Measurements from ENCODE around the gene RHOJ.

The RHOJ gene

GRCh38 chr14:63180011-63180410 is 24.2 kb upstream of the RHOJ start:
- Histone ChIP-seq H3K27ac (ENCODE audit: low read depth, low read length) (no peak overlapping the region), H3K9ac (ENCODE audit: low read depth, low read length) (no peak overlapping the region), H3K4me3 (ENCODE audit: low read depth, low read length) (no peak overlapping the region), H3K36me3 (ENCODE audit: control insufficient read depth, insufficient read depth, low read length) (no peaks in the 10 kb centered on the region), H3K9me3 (ENCODE audit: control insufficient read depth, insufficient read depth, low read length) (no peaks in the 10 kb centered on the region), H3K27me3 (ENCODE audit: control insufficient read depth, insufficient read depth, low read length) (no peaks in the 10 kb centered on the region), H3K4me1 (ENCODE audit: control insufficient read depth, insufficient read depth, low read length) (no peaks in the 10 kb centered on the region)

GRCh38 chr14:63182968-63183367 is 21.3 kb upstream of the RHOJ start:
- Histone ChIP-seq H3K27ac (ENCODE audit: low read depth, low read length) (no peak overlapping the region), H3K9ac (ENCODE audit: low read depth, low read length) (no peak overlapping the region), H3K27me3 (ENCODE audit: control insufficient read depth, insufficient read depth, low read length) (no peaks in the 10 kb centered on the region), H3K9me3 (ENCODE audit: control insufficient read depth, insufficient read depth, low read length) (no peaks in the 10 kb centered on the region), H3K36me3 (ENCODE audit: control insufficient read depth, insufficient read depth, low read length) (no peaks in the 10 kb centered on the region), H3K4me3 (ENCODE audit: low read depth, low read length) (no peak overlapping the region), H3K4me1 (ENCODE audit: control insufficient read depth, insufficient read depth, low read length) (no peaks in the 10 kb centered on the region)

GRCh38 chr14:63186453-63186852 is 17.8 kb upstream of the RHOJ start:
- no peaks in the 10 kb centered on the region for H3K27me3 ChIP-seq (ENCODE audit: control insufficient read depth, insufficient read depth, low read length)
- no peak overlapping the region for H3K9ac ChIP-seq (ENCODE audit: low read depth, low read length)
- H3K27ac ChIP-seq (ENCODE audit: low read depth, low read length): no peak overlapping the region
- H3K36me3 ChIP-seq (ENCODE audit: control insufficient read depth, insufficient read depth, low read length): no peaks in the 10 kb centered on the region
- no peak overlapping the region for H3K4me3 ChIP-seq (ENCODE audit: low read depth, low read length)
- no peaks in the 10 kb centered on the region for H3K4me1 ChIP-seq (ENCODE audit: control insufficient read depth, insufficient read depth, low read length)
- H3K9me3 ChIP-seq (ENCODE audit: control insufficient read depth, insufficient read depth, low read length): no peaks in the 10 kb centered on the region

- no peaks in the 10 kb centered on the region for H3K36me3 ChIP-seq (ENCODE audit: control insufficient read depth, insufficient read depth, low read length)
- no peak overlapping the region for H3K27ac ChIP-seq (ENCODE audit: low read depth, low read length)
- H3K27me3 ChIP-seq (ENCODE audit: control insufficient read depth, insufficient read depth, low read length): no peaks in the 10 kb centered on the region
- H3K9me3 ChIP-seq (ENCODE audit: control insufficient read depth, insufficient read depth, low read length): peaks cover 3% of the 10 kb centered on the region
- H3K9ac ChIP-seq (ENCODE audit: low read depth, low read length): no peak overlapping the region
- H3K4me1 ChIP-seq (ENCODE audit: control insufficient read depth, insufficient read depth, low read length): no peaks in the 10 kb centered on the region
- no peak overlapping the region for H3K4me3 ChIP-seq (ENCODE audit: low read depth, low read length)
Observed at GRCh38 chr14:63191211-63191610, 13.0 kb upstream of the RHOJ start.

GRCh38 chr14:63192085-63192484 is 12.2 kb upstream of the RHOJ start:
- Histone ChIP-seq H3K9me3 (ENCODE audit: control insufficient read depth, insufficient read depth, low read length) (peaks cover 3% of the 10 kb centered on the region), H3K9ac (ENCODE audit: low read depth, low read length) (no peak overlapping the region), H3K4me1 (ENCODE audit: control insufficient read depth, insufficient read depth, low read length) (no peaks in the 10 kb centered on the region), H3K4me3 (ENCODE audit: low read depth, low read length) (no peak overlapping the region), H3K27ac (ENCODE audit: low read depth, low read length) (no peak overlapping the region), H3K36me3 (ENCODE audit: control insufficient read depth, insufficient read depth, low read length) (no peaks in the 10 kb centered on the region), H3K27me3 (ENCODE audit: control insufficient read depth, insufficient read depth, low read length) (no peaks in the 10 kb centered on the region)

- Histone ChIP-seq H3K36me3 (ENCODE audit: control insufficient read depth, insufficient read depth, low read length) (no peaks in the 10 kb centered on the region), H3K27me3 (ENCODE audit: control insufficient read depth, insufficient read depth, low read length) (no peaks in the 10 kb centered on the region), H3K4me1 (ENCODE audit: control insufficient read depth, insufficient read depth, low read length) (no peaks in the 10 kb centered on the region)
Observed at GRCh38 chr14:63193236-63193635, 11.0 kb upstream of the RHOJ start.

GRCh38 chr14:63200035-63200740 is 4.1 kb upstream of the RHOJ start:
- no peak overlapping the region for H3K9ac ChIP-seq (ENCODE audit: low read depth, low read length)
- H3K9me3 ChIP-seq (ENCODE audit: control insufficient read depth, insufficient read depth, low read length): no peaks in the 10 kb centered on the region
- H3K4me1 ChIP-seq (ENCODE audit: control insufficient read depth, insufficient read depth, low read length): peaks cover 19% of the 10 kb centered on the region
- H3K36me3 ChIP-seq (ENCODE audit: control insufficient read depth, insufficient read depth, low read length): no peaks in the 10 kb centered on the region
- no peak overlapping the region for H3K4me3 ChIP-seq (ENCODE audit: low read depth, low read length)
- no peaks in the 10 kb centered on the region for H3K27me3 ChIP-seq (ENCODE audit: control insufficient read depth, insufficient read depth, low read length)
- H3K27ac ChIP-seq (ENCODE audit: low read depth, low read length): no peak overlapping the region

More at GRCh38 chr14:63193236-63193635, 11.0 kb upstream of the RHOJ start:
- H3K9me3 ChIP-seq (ENCODE audit: control insufficient read depth, insufficient read depth, low read length): peaks cover 3% of the 10 kb centered on the region
- no peak overlapping the region for H3K9ac ChIP-seq (ENCODE audit: low read depth, low read length)
- no peak overlapping the region for H3K27ac ChIP-seq (ENCODE audit: low read depth, low read length)
- H3K4me3 ChIP-seq (ENCODE audit: low read depth, low read length): no peak overlapping the region

GRCh38 chr14:63200767-63201166 is 3.5 kb upstream of the RHOJ start:
- H3K4me3 ChIP-seq (ENCODE audit: low read depth, low read length): no peak overlapping the region
- no peaks in the 10 kb centered on the region for H3K36me3 ChIP-seq (ENCODE audit: control insufficient read depth, insufficient read depth, low read length)
- no peaks in the 10 kb centered on the region for H3K27me3 ChIP-seq (ENCODE audit: control insufficient read depth, insufficient read depth, low read length)
- no peak overlapping the region for H3K27ac ChIP-seq (ENCODE audit: low read depth, low read length)
- no peak overlapping the region for H3K9ac ChIP-seq (ENCODE audit: low read depth, low read length)
- H3K9me3 ChIP-seq (ENCODE audit: control insufficient read depth, insufficient read depth, low read length): no peaks in the 10 kb centered on the region
- H3K4me1 ChIP-seq (ENCODE audit: control insufficient read depth, insufficient read depth, low read length): peaks cover 21% of the 10 kb centered on the region

- no peak overlapping the region for H3K4me3 ChIP-seq (ENCODE audit: low read depth, low read length)
- no peak overlapping the region for H3K9ac ChIP-seq (ENCODE audit: low read depth, low read length)
- H3K4me1 ChIP-seq (ENCODE audit: control insufficient read depth, insufficient read depth, low read length): peaks cover 21% of the 10 kb centered on the region
- no peaks in the 10 kb centered on the region for H3K9me3 ChIP-seq (ENCODE audit: control insufficient read depth, insufficient read depth, low read length)
- no peaks in the 10 kb centered on the region for H3K36me3 ChIP-seq (ENCODE audit: control insufficient read depth, insufficient read depth, low read length)
- H3K27ac ChIP-seq (ENCODE audit: low read depth, low read length): no peak overlapping the region
- no peaks in the 10 kb centered on the region for H3K27me3 ChIP-seq (ENCODE audit: control insufficient read depth, insufficient read depth, low read length)
Observed at GRCh38 chr14:63203015-63203414, 1.2 kb upstream of the RHOJ start.

GRCh38 chr14:63203618-63204406 is 431 bp upstream of the RHOJ start:
- Histone ChIP-seq H3K9ac (ENCODE audit: low read depth, low read length) (no peak overlapping the region), H3K27ac (ENCODE audit: low read depth, low read length) (peak overlapping the region; percentile 75), H3K4me3 (ENCODE audit: low read depth, low read length) (peak overlapping the region; percentile 35)

GRCh38 chr14:63205044-63205575 is 867 bp downstream of the RHOJ start:
- Histone ChIP-seq H3K36me3 (ENCODE audit: control insufficient read depth, insufficient read depth, low read length) (no peaks in the 10 kb centered on the region), H3K27me3 (ENCODE audit: control insufficient read depth, insufficient read depth, low read length) (no peaks in the 10 kb centered on the region), H3K9me3 (ENCODE audit: control insufficient read depth, insufficient read depth, low read length) (no peaks in the 10 kb centered on the region), H3K4me1 (ENCODE audit: control insufficient read depth, insufficient read depth, low read length) (peaks cover 21% of the 10 kb centered on the region), H3K9ac (ENCODE audit: low read depth, low read length) (no peak overlapping the region), H3K27ac (ENCODE audit: low read depth, low read length) (peak overlapping the region; percentile 75), H3K4me3 (ENCODE audit: low read depth, low read length) (peak overlapping the region; percentile 35; the same call in 1 of the 2 replicates)

More at GRCh38 chr14:63203618-63204406, 431 bp upstream of the RHOJ start:
- Histone ChIP-seq H3K9me3 (ENCODE audit: control insufficient read depth, insufficient read depth, low read length) (no peaks in the 10 kb centered on the region), H3K4me1 (ENCODE audit: control insufficient read depth, insufficient read depth, low read length) (peaks cover 21% of the 10 kb centered on the region), H3K27me3 (ENCODE audit: control insufficient read depth, insufficient read depth, low read length) (no peaks in the 10 kb centered on the region), H3K36me3 (ENCODE audit: control insufficient read depth, insufficient read depth, low read length) (no peaks in the 10 kb centered on the region)

Data from HUES48 (cell line).